Type B pancreatic cell (in vitro differentiated cells): ENCODE results near the gene TPSB2. TPM values are rescaled to one million over a fixed set of nuclear protein-coding genes. Genes with fewer than 3 reads are reported as not detected.
"Not testable (repeated sequence)": the region's sequence is repeated elsewhere in the genome, so short reads cannot be mapped to it uniquely, and the experiment has no call there.

ENCODE experiments used
- DNase-seq: peaks from one replicate; pipeline ENCODE4 v3.0.0; 2021; ENCODE audit warnings: mixed read lengths; ENCODE audit not compliant: unreplicated experiment; ENCODE audit errors: extremely low spot score
- H3K27ac Mint-ChIP-seq: 2 replicates; pipeline ENCODE4 v1.8.0; 2021; ENCODE audit warnings: mild to moderate bottlenecking, mixed read lengths
- H3K27me3 Mint-ChIP-seq: 2 replicates; pipeline ENCODE4 v1.8.0; 2021; ENCODE audit warnings: mixed read lengths
- H3K36me3 Mint-ChIP-seq: 2 replicates; pipeline ENCODE4 v1.8.0; 2021; ENCODE audit warnings: mixed read lengths
- H3K4me1 Mint-ChIP-seq: one replicate; pipeline ENCODE4 v1.8.0; 2021; ENCODE audit warnings: mixed read lengths; ENCODE audit not compliant: unreplicated experiment
- H3K4me3 Mint-ChIP-seq: 2 replicates; pipeline ENCODE4 v1.8.0; 2021; ENCODE audit warnings: mild to moderate bottlenecking, mixed read lengths
- H3K9me3 Mint-ChIP-seq: 2 replicates; pipeline ENCODE4 v1.8.0; 2021; ENCODE audit warnings: mixed read lengths
- total RNA-seq: library from RNA; stranded (reverse); gene quantifications from 2 replicates; pipeline ENCODE4 v1.2.1, GENCODE V29; 2021; ENCODE audit warnings: low replicate concordance
- TF ChIP-seq, protein P1 (sequence below): fragments of 200-600 bp; sonication (generic); conservative IDR thresholded peaks from 2 replicates; pipeline ENCODE4 v1.5.0; 2021; ENCODE audit warnings: antibody characterized with exemption, mild to moderate bottlenecking

TPSB2 gene
- total RNA-seq, 1 donor from 2014 or later: not detected

GRCh38 chr16:1200014-1200627 is 29.9 kb downstream of the TPSB2 start:
- peaks cover 3% of the 10 kb centered on the region for H3K36me3 Mint-ChIP-seq
- TF ChIP-seq, protein P1, sequence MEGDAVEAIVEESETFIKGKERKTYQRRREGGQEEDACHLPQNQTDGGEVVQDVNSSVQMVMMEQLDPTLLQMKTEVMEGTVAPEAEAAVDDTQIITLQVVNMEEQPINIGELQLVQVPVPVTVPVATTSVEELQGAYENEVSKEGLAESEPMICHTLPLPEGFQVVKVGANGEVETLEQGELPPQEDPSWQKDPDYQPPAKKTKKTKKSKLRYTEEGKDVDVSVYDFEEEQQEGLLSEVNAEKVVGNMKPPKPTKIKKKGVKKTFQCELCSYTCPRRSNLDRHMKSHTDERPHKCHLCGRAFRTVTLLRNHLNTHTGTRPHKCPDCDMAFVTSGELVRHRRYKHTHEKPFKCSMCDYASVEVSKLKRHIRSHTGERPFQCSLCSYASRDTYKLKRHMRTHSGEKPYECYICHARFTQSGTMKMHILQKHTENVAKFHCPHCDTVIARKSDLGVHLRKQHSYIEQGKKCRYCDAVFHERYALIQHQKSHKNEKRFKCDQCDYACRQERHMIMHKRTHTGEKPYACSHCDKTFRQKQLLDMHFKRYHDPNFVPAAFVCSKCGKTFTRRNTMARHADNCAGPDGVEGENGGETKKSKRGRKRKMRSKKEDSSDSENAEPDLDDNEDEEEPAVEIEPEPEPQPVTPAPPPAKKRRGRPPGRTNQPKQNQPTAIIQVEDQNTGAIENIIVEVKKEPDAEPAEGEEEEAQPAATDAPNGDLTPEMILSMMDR: no peak
- no peaks in the 10 kb centered on the region for H3K4me1 Mint-ChIP-seq
- no peaks in the 10 kb centered on the region for H3K9me3 Mint-ChIP-seq
- DNase-seq: no peak
- H3K27ac Mint-ChIP-seq: peak overlapping the region; percentile 56
- no peaks in the 10 kb centered on the region for H3K27me3 Mint-ChIP-seq
- H3K4me3 Mint-ChIP-seq: no peak overlapping the region

DNA sequence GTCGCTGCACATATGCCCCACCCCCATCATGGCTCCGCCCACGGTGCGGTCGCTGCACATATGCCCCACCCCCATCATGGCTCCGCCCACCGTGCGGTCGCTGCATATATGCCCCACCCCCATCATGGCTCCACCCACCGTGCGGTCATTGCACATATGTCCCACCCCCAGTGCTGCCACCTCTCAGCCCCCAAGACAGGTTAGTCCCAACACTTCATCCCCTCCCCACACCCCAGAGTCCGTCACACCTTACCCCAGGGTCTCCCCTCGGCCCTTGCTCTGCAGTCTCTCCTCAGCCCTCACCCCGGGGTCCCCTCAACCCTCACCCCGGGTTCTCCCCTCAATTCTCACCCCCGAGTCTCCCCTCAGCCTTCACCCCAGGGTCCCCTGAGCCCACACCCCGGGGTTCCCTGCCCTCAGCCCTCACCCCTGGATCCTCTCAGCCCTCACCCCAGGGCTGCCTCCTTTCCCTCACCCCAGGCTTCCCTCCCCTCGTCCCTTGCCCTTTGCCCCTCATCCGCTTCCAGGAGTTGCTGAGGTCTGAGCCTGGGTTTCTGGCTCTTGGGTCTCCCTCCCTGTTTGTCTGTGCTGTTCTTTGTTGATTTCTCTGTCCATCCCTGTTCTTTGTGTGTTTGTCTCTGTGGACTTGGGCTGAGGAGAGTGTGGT is 30.5 kb downstream of the TPSB2 start:
- no peak overlapping the region for H3K4me3 Mint-ChIP-seq
- H3K4me1 Mint-ChIP-seq: no peaks in the 10 kb centered on the region
- H3K9me3 Mint-ChIP-seq: no peaks in the 10 kb centered on the region
- peak overlapping the region; percentile 56 for H3K27ac Mint-ChIP-seq
- no peaks in the 10 kb centered on the region for H3K27me3 Mint-ChIP-seq
- TF ChIP-seq, protein P1: no peak
- DNase-seq: no peak
- H3K36me3 Mint-ChIP-seq: peaks cover 3% of the 10 kb centered on the region

- H3K27me3 Mint-ChIP-seq, H3K36me3 Mint-ChIP-seq, DNase-seq, H3K27ac Mint-ChIP-seq, H3K9me3 Mint-ChIP-seq, H3K4me3 Mint-ChIP-seq, H3K4me1 Mint-ChIP-seq: not testable (repeated sequence)
These were observed 31.2 kb downstream of the TPSB2 start for GRCh38 chr16:1198671-1199346.

DNA sequence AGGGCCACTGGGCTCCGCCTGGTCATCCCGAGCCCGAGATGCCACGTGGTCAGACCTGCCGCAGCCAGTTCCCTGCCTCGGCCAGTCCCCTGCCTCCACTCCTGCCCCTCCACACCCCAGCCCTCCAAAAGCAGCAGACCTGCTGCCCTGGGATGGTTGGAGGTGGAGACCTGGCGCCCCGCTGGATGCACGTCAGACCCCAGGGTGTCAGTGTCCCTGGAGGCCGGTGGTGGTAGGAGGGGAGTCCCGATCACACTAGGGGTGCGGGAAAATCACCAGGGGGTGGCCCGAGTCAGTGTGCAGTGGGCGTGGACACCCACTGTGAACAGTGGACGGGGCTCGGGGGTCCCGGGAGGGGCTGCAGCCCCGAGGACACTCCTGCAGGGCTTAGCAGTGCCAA is 31.8 kb downstream of the TPSB2 start:
- Mint-ChIP-seq H3K36me3 (peaks cover 3% of the 10 kb centered on the region), H3K4me3 (no peak overlapping the region), H3K27me3 (no peaks in the 10 kb centered on the region), H3K27ac (no peak overlapping the region), H3K4me1 (no peaks in the 10 kb centered on the region), H3K9me3 (no peaks in the 10 kb centered on the region)
- no peak for DNase-seq
- TF ChIP-seq, protein P1: no peak

- Mint-ChIP-seq H3K4me3 (peak overlapping the region; percentile 6), H3K4me1 (no peaks in the 10 kb centered on the region), H3K36me3 (peaks cover 3% of the 10 kb centered on the region), H3K27ac (no peak overlapping the region), H3K9me3 (no peaks in the 10 kb centered on the region), H3K27me3 (no peaks in the 10 kb centered on the region)
- no peak for DNase-seq
- TF ChIP-seq, protein P1: no peak
These were observed 32.6 kb downstream of the TPSB2 start for GRCh38 chr16:1197237-1197866.

- Mint-ChIP-seq H3K27me3 (no peaks in the 10 kb centered on the region), H3K27ac (no peak overlapping the region), H3K4me3 (no peak overlapping the region), H3K36me3 (peaks cover 3% of the 10 kb centered on the region), H3K9me3 (no peaks in the 10 kb centered on the region), H3K4me1 (no peaks in the 10 kb centered on the region)
- TF ChIP-seq, protein P1: no peak
- no peak for DNase-seq
These were observed 33.5 kb downstream of the TPSB2 start for GRCh38 chr16:1196494-1196893.
